Peyer's patch (tissue), 4 donors: Measurements from ENCODE around the gene NRG3.

Experiments
- POLR2A ChIP-seq, 2 donors: fragments of 450-650 bp; IDR thresholded peaks; one replicate each; pipeline ENCODE4 v1.5.1; 2017; ENCODE audit warnings: antibody characterized with exemption in 2 of 2, mild to moderate bottlenecking in 2 of 2, moderate library complexity in 2 of 2
- TF ChIP-seq, protein P1 (sequence below), 6 experiments: fragments of 450-650 bp in 4 of 6; fragments of 200-600 bp in 2 of 6; sonication (generic) in 1 of 6; IDR thresholded peaks; one replicate each; pipeline ENCODE4 v1.5.1; 2017 to 2019; ENCODE audit warnings: antibody characterized with exemption in 6 of 6, mild to moderate bottlenecking in 3 of 6, moderate library complexity in 1 of 6

DNA sequence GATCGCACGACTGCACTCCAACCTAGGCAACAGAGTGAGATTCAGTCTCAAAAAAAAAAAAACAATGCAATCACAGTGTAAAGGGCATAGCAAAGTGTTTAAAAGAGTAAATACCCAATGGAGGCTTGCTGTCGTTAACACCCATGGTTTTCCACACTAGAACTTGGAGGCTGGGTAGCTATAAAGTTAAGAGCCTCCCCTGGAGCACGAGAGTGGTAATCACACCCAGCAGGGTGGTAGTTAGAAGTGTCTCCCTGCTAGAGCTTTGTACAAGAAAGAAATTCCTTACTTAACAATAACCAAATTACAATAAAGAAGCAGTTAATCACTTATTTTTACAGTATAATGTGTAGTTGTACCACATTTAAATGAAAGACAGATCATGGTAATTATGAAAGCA, 1078.9 kb downstream of the NRG3 start:
- TF ChIP-seq, protein P1, sequence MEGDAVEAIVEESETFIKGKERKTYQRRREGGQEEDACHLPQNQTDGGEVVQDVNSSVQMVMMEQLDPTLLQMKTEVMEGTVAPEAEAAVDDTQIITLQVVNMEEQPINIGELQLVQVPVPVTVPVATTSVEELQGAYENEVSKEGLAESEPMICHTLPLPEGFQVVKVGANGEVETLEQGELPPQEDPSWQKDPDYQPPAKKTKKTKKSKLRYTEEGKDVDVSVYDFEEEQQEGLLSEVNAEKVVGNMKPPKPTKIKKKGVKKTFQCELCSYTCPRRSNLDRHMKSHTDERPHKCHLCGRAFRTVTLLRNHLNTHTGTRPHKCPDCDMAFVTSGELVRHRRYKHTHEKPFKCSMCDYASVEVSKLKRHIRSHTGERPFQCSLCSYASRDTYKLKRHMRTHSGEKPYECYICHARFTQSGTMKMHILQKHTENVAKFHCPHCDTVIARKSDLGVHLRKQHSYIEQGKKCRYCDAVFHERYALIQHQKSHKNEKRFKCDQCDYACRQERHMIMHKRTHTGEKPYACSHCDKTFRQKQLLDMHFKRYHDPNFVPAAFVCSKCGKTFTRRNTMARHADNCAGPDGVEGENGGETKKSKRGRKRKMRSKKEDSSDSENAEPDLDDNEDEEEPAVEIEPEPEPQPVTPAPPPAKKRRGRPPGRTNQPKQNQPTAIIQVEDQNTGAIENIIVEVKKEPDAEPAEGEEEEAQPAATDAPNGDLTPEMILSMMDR (IDR thresholded peaks at IDR 0.05), result no peak
- TF ChIP-seq POLR2A (IDR thresholded peaks at IDR 0.05), result no peak
